Panc1 (cell line): ENCODE results near the gene CLCN1. TPM values are rescaled to one million over a fixed set of nuclear protein-coding genes. Genes with fewer than 3 reads are reported as not detected.

Experiments used
- ATAC-seq: fragments of 200-7000 bp; cut with Tn5 transposase; 2 replicates; pipeline ENCODE4 v1.9.1; 2020; ENCODE audit warnings: mild to moderate bottlenecking, moderate library complexity
- BruUV-seq: library from RNA; stranded (reverse); fragments of 400-500 nt; replicated peaks from 2 replicates; lab custom pipeline; 2021; lab: Mats Ljungman, UMichigan
- CTCF ChIA-PET: fragments of 300-600 bp; sonication (Branson Sonifier 250); formaldehyde crosslinking; loops from one replicate; lab custom pipeline; 2022; ENCODE audit warnings: antibody characterized with exemption; lab: Charles Lee
- POLR2A ChIA-PET: fragments of 300-600 bp; sonication (Branson Sonifier 250); formaldehyde crosslinking; loops from one replicate; lab custom pipeline; 2022; ENCODE audit warnings: antibody characterized with exemption; lab: Charles Lee
- DNase-seq: peaks from one replicate; pipeline ENCODE4 v3.0.0-alpha.2; 2010; ENCODE audit warnings: low read depth, low spot score
- H3K27ac ChIP-seq: 2 replicates; pipeline ENCODE4 v1.5.1; 2011; ENCODE audit warnings: mild to moderate bottlenecking, low read length, inconsistent platforms
- H3K27me3 ChIP-seq: fragments of 200-500 bp; sonication (Bioruptor generic); 2 replicates; pipeline ENCODE4 v1.6.0; 2014; ENCODE audit warnings: low read length, inconsistent platforms; ENCODE audit not compliant: control insufficient read depth, insufficient read depth
- H3K36me3 ChIP-seq: fragments of 200-500 bp; sonication (Bioruptor generic); 2 replicates; pipeline ENCODE4 v1.5.1; 2014; ENCODE audit warnings: inconsistent platforms, mild to moderate bottlenecking, low read length, moderate library complexity; ENCODE audit not compliant: control insufficient read depth, insufficient read depth
- H3K4me1 ChIP-seq: 2 replicates; pipeline ENCODE4 v1.5.1; 2011; ENCODE audit warnings: inconsistent platforms, mild to moderate bottlenecking, low read length, moderate library complexity; ENCODE audit not compliant: control insufficient read depth, insufficient read depth
- H3K4me3 ChIP-seq, 2 experiments: 2 replicates each; pipeline ENCODE4 v1.5.1; 2011 to 2012; ENCODE audit warnings: low read depth in 2 of 2, low read length in 2 of 2, mild to moderate bottlenecking in 2 of 2, inconsistent platforms in 1 of 2, moderate library complexity in 1 of 2
- H3K9me3 ChIP-seq: fragments of 200-500 bp; sonication (Bioruptor generic); 2 replicates; pipeline ENCODE4 v1.5.1; 2014; ENCODE audit warnings: low read depth, mild to moderate bottlenecking, inconsistent platforms, low read length, moderate library complexity; ENCODE audit not compliant: control insufficient read depth, insufficient read depth
- CTCF ChIP-seq: fragments of 450-650 bp; IDR thresholded peaks from 2 replicates; pipeline ENCODE4 v1.5.1; 2017; ENCODE audit warnings: mild to moderate bottlenecking
- POLR2AphosphoS5 ChIP-seq: IDR thresholded peaks from 2 replicates; pipeline ENCODE4 v1.6.1; 2012; ENCODE audit warnings: mild to moderate bottlenecking, low read depth, low read length, moderate library complexity
- REST ChIP-seq, 2 experiments: IDR thresholded peaks; 2 replicates each; pipeline ENCODE4 v1.6.1; 2011 to 2012; ENCODE audit warnings: low read depth in 2 of 2, control low read depth in 1 of 2, low read length in 1 of 2, mild to moderate bottlenecking in 1 of 2, moderate library complexity in 1 of 2; ENCODE audit not compliant: insufficient read depth in 1 of 2
- SIN3A ChIP-seq: IDR thresholded peaks from 2 replicates; pipeline ENCODE4 v1.6.1; 2012; ENCODE audit warnings: low read depth, mild to moderate bottlenecking, low read length, moderate library complexity, borderline replicate concordance; ENCODE audit not compliant: insufficient read depth
- TCF7L2 ChIP-seq: IDR thresholded peaks from 2 replicates; pipeline ENCODE4 v1.6.1; 2011; ENCODE audit warnings: mild to moderate bottlenecking, low read depth, low read length, inconsistent platforms
- in situ Hi-C: cut with HindIII; loops from 2 replicates; pipeline ENCODE4 v1.10.0; 2016; ENCODE audit warnings: low sequenced_read_pairs, low pct_unique_long_range_greater_than_20kb
- intact Hi-C: fragments of 100-400 bp; cut with micrococcal nuclease; formaldehyde crosslinking; loops from one replicate; pipeline ENCODE4 v1.10.0; 2022; ENCODE audit not compliant: unreplicated experiment
- total RNA-seq: library from RNA; stranded (reverse); gene quantifications from one replicate; pipeline ENCODE4 v1.2.1, GENCODE V29; 2021; ENCODE audit not compliant: unreplicated experiment

Gene CLCN1
- total RNA-seq, 1 experiment from 2014 or later: 0.15 TPM

DNA sequence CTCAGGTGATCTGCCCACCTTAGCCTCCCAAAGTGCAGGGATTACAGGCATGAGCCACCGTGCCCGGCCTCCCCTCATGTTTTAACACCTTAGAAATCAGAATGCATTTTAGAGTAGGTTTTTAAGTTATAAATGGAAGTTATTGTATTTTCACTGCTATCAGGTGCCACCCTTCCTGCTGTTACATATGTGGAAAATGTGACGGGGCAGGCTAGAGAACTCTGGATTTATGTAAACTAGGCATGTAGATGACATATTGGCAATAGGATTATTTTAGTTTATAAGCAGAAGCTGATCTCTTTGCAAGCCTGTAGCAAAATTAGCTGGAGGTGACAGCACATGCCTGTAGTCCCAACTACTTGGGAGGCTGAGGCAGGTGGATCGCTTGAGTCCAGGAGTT, 25.6 kb upstream of the CLCN1 start:
- Histone ChIP-seq H3K4me1 (peaks cover 13% of the 10 kb centered on the region), H3K27ac (no peak overlapping the region), H3K36me3 (peaks cover 19% of the 10 kb centered on the region), H3K9me3 (peaks cover 4% of the 10 kb centered on the region; the same call in 1 of the 2 replicates), H3K27me3 (no peaks in the 10 kb centered on the region), H3K4me3 (no peak overlapping the region)
- ATAC-seq (no peak), DNase-seq (no peak)
- BruUV-seq: no TSS peak
- ChIA-PET CTCF (no interaction called here), POLR2A (no interaction called here)
- in situ Hi-C loops (no loop called here), intact Hi-C loops (no loop called here)
- no peak for TF ChIP-seq REST (IDR thresholded peaks at IDR 0.05; ENCODE audit: insufficient read depth in 1 of 2, low read depth in 2 of 2, low read length in 1 of 2)
- no peak for TF ChIP-seq TCF7L2
- TF ChIP-seq POLR2AphosphoS5: no peak
- TF ChIP-seq SIN3A: no peak
- TF ChIP-seq CTCF: no peak

DNA sequence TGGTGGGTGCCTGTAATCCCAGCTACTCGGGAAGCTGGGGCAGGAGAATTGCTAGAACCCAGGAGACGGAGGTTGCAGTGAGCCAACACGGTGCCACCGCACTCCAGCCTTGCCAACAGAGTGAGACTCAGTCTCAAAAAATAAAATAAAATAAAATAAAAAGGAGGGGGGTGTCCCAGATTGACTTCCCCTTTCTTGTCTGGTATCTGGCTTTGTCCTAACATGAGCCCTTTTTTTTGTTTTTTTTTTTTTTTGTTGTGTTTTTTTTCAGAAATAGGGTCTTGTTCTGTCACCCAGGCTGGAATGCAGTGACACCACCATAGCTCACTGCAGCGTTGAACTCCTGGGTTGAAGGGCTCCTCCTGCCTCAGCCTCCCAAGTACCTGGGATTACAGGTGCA, 23.0 kb upstream of the CLCN1 start:
- no TSS peak for BruUV-seq
- Histone ChIP-seq H3K4me3 (no peak overlapping the region), H3K36me3 (peaks cover 35% of the 10 kb centered on the region), H3K4me1 (peaks cover 7% of the 10 kb centered on the region), H3K27ac (no peak overlapping the region), H3K9me3 (no peaks in the 10 kb centered on the region), H3K27me3 (no peaks in the 10 kb centered on the region)
- POLR2A ChIA-PET: no interaction called here
- in situ Hi-C loops: no loop called here
- CTCF ChIA-PET: no interaction called here
- no peak for ATAC-seq
- intact Hi-C loops: no loop called here
- no peak for TF ChIP-seq CTCF
- TF ChIP-seq TCF7L2: no peak
- TF ChIP-seq POLR2AphosphoS5: no peak
- TF ChIP-seq SIN3A: no peak
- no peak for TF ChIP-seq REST (IDR thresholded peaks at IDR 0.05; ENCODE audit: insufficient read depth in 1 of 2, low read depth in 2 of 2, low read length in 1 of 2)
- DNase-seq: no peak
